HG03097 (cell line): Measurements from ENCODE around the gene SETBP1.

Source experiments
- ATAC-seq: cut with Tn5 transposase; IDR thresholded peaks from one replicate; pipeline ENCODE4 v1.9.1; 2021; ENCODE audit not compliant: unreplicated experiment, low FRiP score

SETBP1 gene

DNA sequence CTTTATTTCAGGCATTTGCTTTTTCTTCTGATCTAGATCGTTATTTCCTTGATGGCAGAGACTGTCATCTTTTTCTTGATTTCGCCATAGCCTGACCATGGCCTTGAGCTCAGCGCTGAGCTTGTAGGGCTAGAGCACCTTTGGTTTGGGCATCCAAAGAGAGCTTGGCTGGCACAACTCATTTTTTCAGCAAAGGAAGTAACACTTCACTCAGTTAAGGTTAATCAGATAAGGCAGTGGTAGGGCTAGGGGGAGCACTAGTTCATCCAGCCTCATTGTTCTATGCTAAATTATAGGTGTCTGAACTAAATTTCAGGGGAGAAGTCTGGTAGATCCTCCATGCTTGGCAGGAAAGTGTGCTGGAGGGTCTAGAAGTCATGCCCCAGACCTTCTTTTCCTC lies 125.0 kb downstream of the SETBP1 start:
- no peak for ATAC-seq

DNA sequence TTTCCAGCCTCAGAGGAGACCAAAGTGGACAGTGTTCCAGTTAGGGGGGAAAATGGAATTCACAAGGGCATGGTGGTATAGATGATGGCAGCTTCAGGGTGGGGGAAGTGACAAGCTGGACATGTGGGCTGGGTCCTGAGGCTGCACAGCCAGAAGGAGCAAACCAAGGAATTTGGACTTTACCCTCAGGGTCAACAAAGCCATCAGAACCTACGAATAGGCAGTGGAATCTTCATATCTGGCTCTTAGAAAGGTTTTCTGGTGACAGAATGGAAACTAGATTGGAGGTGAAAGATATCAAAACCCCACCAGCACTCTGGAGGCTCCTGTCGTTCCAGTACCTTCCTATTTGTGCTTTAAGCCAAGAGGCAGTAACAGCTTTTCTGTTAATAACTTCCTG lies 127.1 kb downstream of the SETBP1 start:
- no peak for ATAC-seq

DNA sequence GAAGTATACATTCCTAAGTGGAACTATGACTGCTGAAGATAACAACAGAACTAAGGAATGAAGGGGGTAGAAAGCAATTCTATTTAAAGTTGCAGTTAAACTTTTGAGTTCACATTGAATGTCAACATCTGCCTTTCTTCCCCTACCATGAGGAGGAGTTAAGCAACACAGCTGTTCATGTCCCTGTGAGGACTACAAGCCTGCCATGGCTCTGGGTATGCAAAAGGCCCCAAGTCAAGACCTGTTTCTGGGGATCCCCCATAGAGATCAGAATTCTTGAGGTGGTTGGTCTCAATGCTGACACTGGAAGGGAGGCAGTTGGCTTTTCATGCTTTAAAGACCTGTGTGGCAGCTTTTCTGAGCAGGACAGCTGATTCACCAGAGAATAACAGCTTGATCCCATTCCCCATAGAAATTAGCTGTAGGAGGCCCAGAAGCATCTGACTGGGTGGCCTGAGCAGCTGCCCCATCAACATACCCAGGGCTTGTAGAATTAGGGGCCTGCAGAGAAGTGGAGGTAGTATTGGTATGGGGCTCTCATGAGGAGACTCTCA lies 131.0 kb downstream of the SETBP1 start:
- ATAC-seq, result no peak

DNA sequence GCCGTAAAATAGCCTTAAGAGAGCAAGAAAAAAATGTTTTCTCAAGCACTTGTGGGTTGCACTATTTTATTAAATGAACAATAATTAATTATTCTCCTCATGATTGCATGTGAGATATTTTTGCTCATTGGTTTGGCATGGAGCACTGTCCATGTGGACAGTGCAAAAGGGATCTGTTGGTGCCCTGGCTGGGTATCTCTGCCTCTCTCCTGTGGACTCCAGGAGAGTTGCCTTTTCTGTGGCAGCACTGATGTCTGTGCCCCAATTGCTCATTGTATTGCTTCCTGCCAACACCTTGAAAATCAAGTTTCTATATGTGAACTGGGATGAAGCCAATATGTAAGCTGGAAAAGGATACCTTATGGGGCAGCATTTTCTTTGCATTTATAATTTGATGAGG lies 131.7 kb downstream of the SETBP1 start:
- no peak for ATAC-seq

DNA sequence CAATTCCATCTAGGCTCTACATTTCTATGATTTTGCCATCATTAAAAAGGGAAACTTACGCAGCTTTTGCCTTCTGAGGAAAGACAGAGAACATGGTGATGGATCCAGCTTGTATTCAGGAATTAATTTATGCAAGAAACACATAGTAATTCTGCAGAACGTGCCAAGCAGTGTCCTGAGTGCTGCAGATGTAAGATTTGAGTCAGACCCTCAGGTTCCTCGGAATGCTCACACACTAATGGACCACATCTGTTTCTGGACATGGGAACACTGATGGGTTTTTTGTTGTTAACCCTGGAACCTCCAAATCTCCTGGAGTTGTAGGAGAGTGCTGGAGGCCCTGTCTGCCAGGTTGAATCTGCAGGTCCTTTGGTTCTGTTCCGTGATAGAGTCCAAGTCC lies 132.9 kb downstream of the SETBP1 start:
- ATAC-seq, result no peak

DNA sequence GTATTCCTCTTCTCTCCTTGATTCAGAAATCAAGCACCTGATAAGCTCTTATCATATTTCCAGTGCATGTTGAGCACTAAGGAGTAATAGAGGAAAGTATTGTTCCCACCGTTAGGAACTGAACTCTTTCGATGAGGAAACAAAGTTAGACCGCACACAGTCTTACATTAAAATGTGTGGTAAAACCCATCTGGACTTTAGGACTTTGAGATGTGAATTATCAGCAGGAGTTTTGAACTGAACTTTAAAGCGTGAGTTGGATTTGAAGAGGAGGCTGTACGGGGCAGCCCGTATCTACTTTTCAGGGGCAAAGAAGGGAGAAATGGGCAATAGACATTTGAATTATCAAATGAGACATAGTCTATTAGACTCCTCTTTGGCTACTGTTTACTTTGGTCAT lies 134.4 kb downstream of the SETBP1 start:
- no peak for ATAC-seq

DNA sequence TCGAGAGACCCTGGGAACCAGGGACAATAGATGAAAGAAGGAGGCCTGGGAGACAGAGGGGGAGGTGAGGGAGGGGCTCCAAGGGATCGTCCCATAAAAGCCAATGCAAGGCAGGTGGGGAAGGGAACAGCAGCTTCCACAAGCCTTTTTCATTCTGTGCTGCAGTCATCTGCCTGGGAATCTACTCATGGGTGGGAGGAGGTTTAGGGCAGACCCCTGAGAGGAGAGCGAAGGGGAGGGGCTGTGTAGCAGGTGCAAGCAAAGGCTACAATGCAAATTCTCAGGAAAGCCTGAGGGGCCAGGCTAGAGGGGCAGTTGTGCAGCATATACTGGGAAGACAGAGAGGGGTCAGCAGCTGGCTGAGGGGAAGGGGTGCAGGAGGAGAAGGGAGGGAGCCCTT lies 135.4 kb downstream of the SETBP1 start:
- ATAC-seq, result no peak

DNA sequence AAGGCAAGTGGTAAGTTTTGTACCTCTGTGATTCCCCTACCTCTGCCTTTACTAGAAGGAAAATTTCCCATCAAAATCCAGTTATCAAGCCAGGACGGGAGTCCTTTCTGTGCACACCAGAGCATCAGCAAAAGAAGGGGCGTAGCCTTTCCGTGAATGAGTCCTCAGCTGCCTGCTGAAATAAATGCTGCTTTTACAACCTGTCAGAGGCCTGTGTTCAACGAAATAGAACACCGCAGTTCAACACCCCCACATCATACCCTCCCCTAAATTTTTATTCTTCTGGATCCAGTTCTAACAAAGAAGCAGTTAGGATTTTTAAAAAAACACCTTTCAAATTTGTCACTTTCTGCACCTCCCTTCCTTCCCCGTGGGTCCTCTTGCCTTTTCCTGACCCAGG lies 135.8 kb downstream of the SETBP1 start:
- no peak for ATAC-seq

DNA sequence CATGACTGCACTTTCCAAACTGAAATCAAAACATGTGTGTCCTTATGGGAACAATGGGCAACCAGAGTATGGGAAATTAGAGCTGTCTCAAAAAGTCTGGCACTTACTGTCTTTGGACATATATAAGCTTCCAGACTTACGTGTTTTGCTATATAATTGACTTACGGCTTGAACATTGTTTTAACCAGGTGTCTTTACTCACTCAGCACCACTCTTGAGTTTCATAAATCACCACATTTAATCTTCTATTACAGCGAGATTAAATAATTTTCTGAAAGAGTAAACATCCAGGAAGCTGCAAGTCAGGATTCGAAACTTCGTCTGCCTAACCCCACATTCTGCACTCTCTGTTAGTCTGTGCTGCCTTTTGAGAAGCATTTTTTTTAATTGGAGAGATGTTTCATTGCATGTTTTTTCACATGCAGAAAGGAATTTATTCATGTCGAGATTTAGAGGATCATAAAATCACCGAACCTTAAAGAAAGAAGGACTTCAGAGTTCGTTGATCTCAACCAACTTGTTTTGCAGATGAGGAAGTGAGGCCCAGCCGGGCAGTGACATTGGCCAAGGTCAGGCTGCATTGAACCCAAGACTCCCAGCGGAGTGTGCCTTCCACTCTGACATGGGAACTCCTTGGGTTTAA lies 137.3 kb downstream of the SETBP1 start:
- no peak for ATAC-seq

DNA sequence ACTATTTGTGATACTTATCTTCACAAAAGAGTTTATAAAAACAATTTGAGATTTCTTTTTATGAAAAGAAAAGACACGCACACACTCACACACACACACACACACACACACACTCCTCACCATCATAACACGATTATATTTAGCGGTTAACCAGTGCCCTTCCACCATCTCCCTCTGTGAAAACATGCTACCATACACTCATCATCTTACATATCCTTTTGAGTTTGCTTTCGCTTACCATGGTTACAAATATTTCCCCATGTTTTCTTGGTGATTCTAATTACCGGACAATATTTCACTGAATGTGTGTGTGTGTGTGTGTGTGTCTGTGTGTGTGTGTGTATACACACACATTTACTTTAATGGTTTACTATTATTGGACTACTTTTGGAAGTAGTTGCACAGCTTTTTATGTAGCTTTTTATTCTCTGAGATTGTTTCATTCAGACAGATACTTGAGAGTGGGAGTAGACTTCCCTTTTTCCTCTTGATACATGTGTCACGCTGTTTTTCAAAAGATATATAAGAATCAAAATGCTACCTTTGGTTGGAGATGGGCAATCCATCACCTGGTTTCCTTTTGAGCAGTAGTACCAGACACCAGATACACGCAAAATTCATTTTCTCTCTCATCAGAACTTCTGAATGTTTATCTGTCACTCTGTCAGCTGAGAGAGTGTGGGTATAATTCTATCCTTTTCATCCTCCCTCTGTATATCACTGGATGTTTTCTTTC lies 138.1 kb downstream of the SETBP1 start:
- no peak for ATAC-seq

DNA sequence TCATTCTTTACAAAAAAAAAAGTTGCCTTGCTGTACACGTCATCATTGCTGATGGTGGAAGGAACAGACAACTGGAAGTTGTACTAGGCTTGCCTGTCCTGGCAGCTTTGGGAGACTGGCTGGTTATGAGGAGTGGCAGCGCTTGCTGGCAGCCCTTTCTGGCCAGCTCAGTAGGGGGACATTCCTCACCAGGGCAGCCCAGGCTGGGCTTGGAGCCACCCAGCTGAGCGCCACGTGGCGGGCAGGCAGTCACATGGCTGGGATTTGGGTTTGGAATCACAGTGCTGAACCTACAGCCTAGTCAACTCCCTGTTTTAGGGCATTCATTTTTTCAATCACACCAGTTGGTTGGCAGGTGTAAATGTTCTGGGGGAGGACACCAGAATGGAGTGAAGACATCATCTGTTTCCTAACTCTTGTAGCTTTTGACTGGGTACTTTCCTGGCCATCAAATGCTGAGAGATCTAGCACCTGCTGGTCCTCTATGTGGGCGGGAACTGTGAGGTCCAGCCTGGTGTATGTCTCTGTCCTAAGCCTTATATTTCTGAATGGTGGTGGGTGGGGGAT lies 139.3 kb downstream of the SETBP1 start:
- ATAC-seq, result no peak

DNA sequence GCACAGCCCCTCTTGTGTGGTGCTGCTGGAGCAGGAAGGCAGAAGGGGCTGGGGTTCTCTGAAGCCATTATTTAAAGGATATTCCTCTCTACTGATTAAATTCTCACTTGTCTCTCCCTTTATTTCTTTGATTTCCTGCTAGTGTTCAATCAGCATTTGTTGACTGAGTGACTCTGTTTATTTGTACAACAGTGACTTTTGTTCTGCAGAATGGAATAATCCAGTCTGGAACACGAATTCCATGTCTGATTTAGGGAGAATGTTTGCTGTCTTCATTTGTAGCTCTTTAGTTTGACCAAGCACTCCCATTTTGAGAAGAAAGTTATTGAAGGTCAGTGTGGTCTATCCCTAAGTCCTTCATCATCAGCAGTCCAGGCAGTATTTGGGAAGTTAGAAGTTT lies 141.2 kb downstream of the SETBP1 start:
- ATAC-seq, result no peak

DNA sequence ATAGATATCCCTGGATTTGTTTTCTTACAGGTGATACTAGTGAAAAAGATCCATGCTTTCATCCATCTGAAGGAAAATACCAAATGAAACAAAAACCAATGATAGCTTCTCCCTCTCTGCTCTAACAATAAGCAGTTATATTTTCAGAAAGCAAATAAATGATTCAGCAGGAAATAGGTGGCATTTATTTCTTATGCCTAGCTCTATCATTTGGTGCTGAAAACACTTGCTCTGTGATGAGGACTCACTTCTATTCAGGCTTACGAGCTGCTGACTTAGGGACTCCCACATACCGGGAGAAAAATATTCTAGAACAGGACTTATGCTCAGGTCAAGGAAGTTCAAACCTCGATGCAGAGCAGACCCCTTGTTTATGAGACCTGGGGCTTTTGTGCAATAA lies 142.6 kb downstream of the SETBP1 start:
- ATAC-seq, result no peak

DNA sequence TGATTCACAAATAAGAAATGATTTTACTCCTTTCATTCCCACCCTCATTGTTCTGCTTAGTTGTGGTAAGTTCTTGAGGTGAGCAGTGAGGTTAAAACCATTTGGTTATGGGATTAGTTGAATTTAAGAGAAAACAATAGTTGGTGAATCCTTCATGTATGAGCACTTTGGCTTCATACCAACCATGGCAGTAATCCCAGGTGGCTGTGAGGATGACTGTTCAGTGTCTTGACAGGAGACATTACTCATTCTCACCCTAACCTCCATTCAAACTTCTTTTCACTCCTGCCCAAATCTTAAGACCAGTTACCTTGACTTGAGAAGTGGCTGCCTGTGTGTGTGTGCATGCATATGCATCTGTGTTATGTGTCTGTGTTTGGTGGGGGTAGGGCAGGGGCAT lies 143.1 kb downstream of the SETBP1 start:
- no peak for ATAC-seq

DNA sequence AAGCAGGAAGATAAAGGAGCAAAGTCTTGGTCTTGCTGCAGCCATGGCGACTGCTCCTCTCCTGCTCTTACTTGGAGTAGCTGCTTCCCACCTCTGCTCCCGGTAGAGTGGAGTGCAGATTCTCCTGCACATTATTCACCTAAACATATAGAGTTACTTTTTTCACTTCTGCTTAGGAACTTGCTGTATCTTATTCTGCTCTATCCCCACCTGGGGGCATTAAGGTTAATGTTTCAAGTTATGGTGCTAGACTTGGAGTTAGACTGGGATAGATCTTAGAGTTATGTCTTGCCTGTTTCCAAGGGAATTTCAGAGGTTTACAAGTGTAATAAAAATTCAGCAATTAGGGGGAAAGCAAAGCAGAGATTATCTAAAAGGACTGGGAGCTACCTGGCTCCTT lies 144.2 kb downstream of the SETBP1 start:
- no peak for ATAC-seq

DNA sequence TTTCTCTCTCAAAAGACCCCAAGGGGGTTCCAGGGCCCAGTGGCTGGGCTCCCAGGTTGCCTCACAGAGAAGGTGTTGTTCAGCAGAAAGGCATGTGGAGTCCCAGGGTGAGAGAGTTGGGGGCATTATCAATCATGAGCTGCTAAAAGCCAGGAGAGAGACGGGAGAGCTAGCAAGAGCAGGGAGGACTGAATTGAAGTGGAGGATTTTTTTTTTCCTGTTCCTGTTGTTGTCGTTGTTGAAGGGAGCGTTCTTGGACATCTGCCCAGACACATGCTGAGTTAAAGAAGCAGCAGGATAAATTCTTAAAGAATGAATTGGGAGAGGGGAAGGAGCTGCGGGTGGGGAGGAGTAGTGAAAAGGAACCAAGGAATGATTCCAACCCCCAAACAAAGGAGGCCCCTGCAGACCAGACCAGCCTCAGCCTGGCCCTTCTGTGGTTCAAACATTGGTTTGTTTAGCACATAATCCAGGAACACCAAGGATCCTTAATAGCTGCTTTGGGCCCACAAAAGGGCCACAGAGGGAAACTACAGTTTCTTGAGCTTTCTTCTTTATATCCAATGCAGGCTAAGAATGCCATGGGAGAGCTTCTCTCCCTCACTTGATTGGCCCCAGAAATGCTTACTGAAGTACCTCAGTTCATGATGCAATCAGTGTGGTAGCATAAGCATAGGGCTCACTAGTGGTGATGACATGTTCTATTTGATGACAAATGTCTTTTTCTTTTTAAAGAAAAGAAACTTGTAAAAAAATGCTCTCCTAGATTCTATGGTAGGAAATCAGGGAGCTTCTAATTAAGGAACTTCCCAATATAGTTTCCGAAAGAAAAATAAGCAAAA lies 146.0 kb downstream of the SETBP1 start:
- ATAC-seq, result no peak

DNA sequence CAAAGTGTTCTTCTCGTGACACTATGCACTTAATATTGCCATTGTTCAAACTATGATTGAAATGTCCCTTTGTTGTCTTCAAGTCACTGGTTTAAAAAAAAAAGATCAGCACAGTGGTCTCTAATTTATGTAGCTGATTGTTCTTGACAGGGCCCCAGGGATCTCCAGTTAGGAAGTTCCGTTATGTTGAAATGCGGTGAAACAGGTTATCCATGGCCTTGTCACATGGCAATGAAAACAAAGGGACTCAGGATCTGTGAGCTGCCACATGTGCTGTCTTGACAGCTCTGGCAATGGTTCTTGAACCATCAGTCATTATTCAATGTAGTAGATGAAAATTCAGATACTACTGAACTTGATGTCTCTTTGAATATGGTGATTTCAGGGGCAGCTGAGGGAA lies 147.4 kb downstream of the SETBP1 start:
- no peak for ATAC-seq

DNA sequence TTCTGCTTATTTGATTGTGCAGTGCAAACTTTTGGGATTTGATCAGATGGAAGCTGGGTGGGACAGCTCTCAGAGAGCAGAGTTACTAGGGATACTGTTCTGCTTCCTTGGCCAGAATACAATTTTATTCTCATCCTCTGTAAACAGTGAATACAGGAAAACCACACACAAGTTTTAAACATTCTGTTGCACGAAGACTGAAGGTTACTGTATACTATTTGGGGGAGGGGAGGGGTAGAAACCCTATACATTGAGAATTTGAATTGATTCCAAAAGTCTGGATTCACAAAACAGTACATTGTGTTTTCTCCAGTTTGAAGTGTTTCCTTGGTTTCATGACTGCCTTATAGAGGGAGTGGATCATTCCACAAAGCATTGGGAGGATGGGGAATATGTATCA lies 149.9 kb downstream of the SETBP1 start:
- no peak for ATAC-seq

DNA sequence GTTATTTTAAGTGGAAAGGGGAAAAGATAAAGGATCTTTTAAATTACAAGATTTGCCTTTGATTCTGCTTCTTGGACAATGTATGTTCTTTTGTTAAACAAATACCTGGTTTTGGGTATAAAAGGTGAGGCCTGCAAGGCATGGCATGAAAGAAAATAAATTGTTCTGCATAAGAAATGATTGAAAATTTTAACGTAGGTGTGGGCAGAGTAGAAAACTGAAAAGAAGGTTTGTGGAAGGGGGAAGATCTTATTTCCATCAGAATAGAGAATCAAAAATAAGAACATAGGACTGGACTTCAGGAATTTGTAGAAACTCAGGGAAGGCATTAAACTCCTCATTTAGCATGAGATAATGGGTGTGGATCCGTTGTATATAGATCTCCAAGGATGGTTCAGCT lies 153.1 kb downstream of the SETBP1 start:
- no peak for ATAC-seq

DNA sequence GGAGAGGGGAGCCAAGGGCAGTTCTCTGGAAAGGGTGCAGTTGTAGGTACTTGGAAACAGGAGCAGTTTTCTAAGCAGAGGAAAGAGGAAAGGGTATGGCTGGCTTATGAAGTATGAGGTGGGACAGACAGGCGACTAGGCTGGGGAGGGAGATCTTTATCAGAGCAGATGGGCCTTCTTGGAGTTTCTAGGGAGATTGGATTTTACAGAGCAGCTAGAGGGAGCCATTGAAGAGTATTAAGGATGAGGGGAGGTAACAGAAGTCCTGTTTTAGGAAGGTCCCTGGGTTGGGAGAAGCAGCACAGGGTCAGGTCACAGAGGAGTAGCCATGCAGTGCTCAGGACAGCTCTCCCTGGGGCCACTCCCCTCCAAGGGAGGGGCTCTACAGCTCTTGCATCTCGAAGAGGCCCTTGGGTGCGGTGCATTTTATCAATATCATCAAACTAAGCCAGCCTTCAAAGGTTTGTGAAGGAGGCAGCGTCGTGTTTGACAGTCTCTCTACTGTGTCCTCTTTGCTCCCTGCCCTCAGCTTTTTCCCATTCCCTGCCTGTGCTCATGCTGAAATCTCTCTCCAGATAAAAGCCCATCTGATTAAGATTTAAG lies 154.3 kb downstream of the SETBP1 start:
- ATAC-seq, result no peak

DNA sequence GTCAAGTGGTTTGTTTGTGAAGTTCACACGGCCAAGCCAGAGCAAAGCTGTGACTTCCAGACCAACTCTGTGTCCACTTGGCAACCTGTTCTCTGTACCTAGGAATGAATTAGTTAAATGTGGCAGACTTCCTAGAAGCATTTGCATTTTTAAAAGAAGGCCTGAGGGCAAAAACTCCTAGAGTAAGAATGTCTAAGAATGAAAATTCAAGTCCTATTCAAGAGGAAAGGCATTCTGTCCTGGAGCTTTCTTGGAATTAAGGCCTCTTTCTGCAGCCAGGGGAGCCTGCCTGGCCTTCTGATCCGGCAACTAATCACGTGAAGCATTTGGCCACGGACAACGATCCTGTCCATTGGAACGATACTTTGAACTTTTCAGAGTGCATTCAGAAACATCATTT lies 155.0 kb downstream of the SETBP1 start:
- ATAC-seq, result no peak
